Neural cell (in vitro differentiated cells): ENCODE results near the gene SLC28A3. TPM values are rescaled to one million over a fixed set of nuclear protein-coding genes. Genes with fewer than 3 reads are reported as not detected.
"Not testable (repeated sequence)": the region's sequence is repeated elsewhere in the genome, so short reads cannot be mapped to it uniquely, and the experiment has no call there.

Experiments used
- H2AFZ ChIP-seq: fragments of 200-600, 300-800 bp; sonication (generic), shearing (Covaris generic); 2 replicates; pipeline ENCODE4 v1.6.0; 2014; ENCODE audit warnings: low read depth, mild to moderate bottlenecking, antibody characterized with exemption, low read length, moderate library complexity
- H3F3A ChIP-seq: fragments of 200-600 bp; shearing (Covaris generic); 2 replicates; pipeline ENCODE4 v1.6.1; 2016; ENCODE audit warnings: mild to moderate bottlenecking, moderate library complexity, mixed read lengths, antibody characterized with exemption, low read length; ENCODE audit not compliant: insufficient read depth, poor library complexity, severe bottlenecking
- H3K27ac ChIP-seq: fragments of 200-600, 300-800 bp; sonication (generic), shearing (Covaris generic); 2 replicates; pipeline ENCODE4 v1.5.1; 2014; ENCODE audit warnings: mild to moderate bottlenecking, low read length, moderate library complexity
- H3K27me3 ChIP-seq: fragments of 300-800, 200-600 bp; sonication (generic), shearing (Covaris generic); 2 replicates; pipeline ENCODE4 v1.6.0; 2014; ENCODE audit warnings: mild to moderate bottlenecking, low read depth, low read length, moderate library complexity; ENCODE audit not compliant: insufficient read depth
- H3K36me3 ChIP-seq: fragments of 300-800, 200-600 bp; sonication (generic), shearing (Covaris generic); 2 replicates; pipeline ENCODE4 v1.5.1; 2014; ENCODE audit warnings: mild to moderate bottlenecking, antibody characterized with exemption, low read length, moderate library complexity; ENCODE audit not compliant: insufficient read depth
- H3K4me2 ChIP-seq: fragments of 300-800, 200-600 bp; sonication (generic), shearing (Covaris generic); 2 replicates; pipeline ENCODE4 v1.6.0; 2014; ENCODE audit warnings: mild to moderate bottlenecking, low read length
- H3K4me3 ChIP-seq: fragments of 300-800, 200-600 bp; sonication (generic), shearing (Covaris generic); 2 replicates; pipeline ENCODE4 v1.5.1; 2014; ENCODE audit warnings: mild to moderate bottlenecking, low read length, moderate library complexity
- H3K79me2 ChIP-seq: fragments of 200-600 bp; shearing (Covaris generic); replicated peaks from 2 replicates; pipeline ENCODE4 v1.6.0; 2014; ENCODE audit warnings: mild to moderate bottlenecking, low read length, moderate library complexity; ENCODE audit not compliant: insufficient read depth
- H3K9ac ChIP-seq: fragments of 300-800, 200-600 bp; sonication (generic), shearing (Covaris generic); 2 replicates; pipeline ENCODE4 v1.6.1; 2016; ENCODE audit warnings: mild to moderate bottlenecking, low read length, mixed read lengths
- H3K9me2 ChIP-seq: fragments of 200-600 bp; shearing (Covaris generic); 2 replicates; pipeline ENCODE4 v1.6.1; 2016; ENCODE audit warnings: mild to moderate bottlenecking, low read length, mixed read lengths; ENCODE audit not compliant: insufficient read depth
- H3K9me3 ChIP-seq: fragments of 200-600, 300-800 bp; sonication (generic), shearing (Covaris generic); 2 replicates; pipeline ENCODE4 v1.6.1; 2016; ENCODE audit warnings: mild to moderate bottlenecking, mixed run types, low read length, moderate library complexity, mixed read lengths
- H4K20me1 ChIP-seq: fragments of 200-600 bp; shearing (Covaris generic); 2 replicates; pipeline ENCODE4 v1.6.1; 2016; ENCODE audit warnings: mild to moderate bottlenecking, mixed run types; ENCODE audit not compliant: insufficient read depth
- CTCF ChIP-seq: fragments of 450-650 bp; IDR thresholded peaks from 2 replicates; pipeline ENCODE4 v1.5.1; 2014; ENCODE audit warnings: antibody characterized with exemption, mild to moderate bottlenecking, moderate library complexity; ENCODE audit not compliant: poor library complexity, severe bottlenecking
- EP300 ChIP-seq: fragments of 450-650 bp; conservative IDR thresholded peaks from 2 replicates; pipeline ENCODE4 v1.6.1; 2014; ENCODE audit warnings: antibody characterized with exemption, mild to moderate bottlenecking, moderate library complexity; ENCODE audit not compliant: poor library complexity, severe bottlenecking
- EZH2 ChIP-seq: fragments of 200-600, 300-800 bp; shearing (Covaris generic), sonication (generic); IDR thresholded peaks from 2 replicates; pipeline ENCODE4 v1.6.1; 2014; ENCODE audit warnings: antibody characterized with exemption, low read length, borderline replicate concordance, mild to moderate bottlenecking; ENCODE audit not compliant: insufficient read depth, poor library complexity, severe bottlenecking
- MXI1 ChIP-seq: fragments of 450-650 bp; conservative IDR thresholded peaks from 2 replicates; pipeline ENCODE4 v1.6.1; 2014; ENCODE audit warnings: antibody characterized with exemption, mild to moderate bottlenecking; ENCODE audit not compliant: poor library complexity, severe bottlenecking
- POLR2AphosphoS5 ChIP-seq: IDR thresholded peaks from 2 replicates; pipeline ENCODE4 v1.6.1; 2012
- RAD21 ChIP-seq: fragments of 450-650 bp; conservative IDR thresholded peaks from 2 replicates; pipeline ENCODE4 v1.6.1; 2014; ENCODE audit warnings: antibody characterized with exemption, mild to moderate bottlenecking, moderate library complexity
- REST ChIP-seq: IDR thresholded peaks from 2 replicates; pipeline ENCODE4 v1.6.1; 2012; ENCODE audit warnings: borderline replicate concordance
- SMC3 ChIP-seq: fragments of 450-650 bp; conservative IDR thresholded peaks from 2 replicates; pipeline ENCODE4 v1.6.1; 2014; ENCODE audit warnings: antibody characterized with exemption, mild to moderate bottlenecking, moderate library complexity; ENCODE audit not compliant: poor library complexity
- TAF1 ChIP-seq: IDR thresholded peaks from 2 replicates; pipeline ENCODE4 v1.6.1; 2012; ENCODE audit warnings: low read depth
- polyA minus RNA-seq: library from RNA; depleted of rRNA, polyadenylated mRNA; stranded (reverse); fragments of >200 nt; gene quantifications from 2 replicates; pipeline ENCODE4 v1.2.3, GENCODE V29; 2014
- polyA plus RNA-seq: library from polyadenylated mRNA; depleted of rRNA; stranded (reverse); fragments of >200 nt; gene quantifications from 2 replicates; pipeline ENCODE4 v1.2.3, GENCODE V29; 2014

Gene SLC28A3
- not detected in 2 replicates for polyA plus RNA-seq
- not detected in 2 replicates for polyA minus RNA-seq

- Histone ChIP-seq H3K9ac (no peak within 1 kb of the TSS), H3K36me3 (no peaks in the 10 kb centered on the region), H3K9me2 (no peaks in the 10 kb centered on the region), H2AFZ (no peak within 1 kb of the TSS), H3F3A (no peaks in the 10 kb centered on the region), H4K20me1 (no peaks in the 10 kb centered on the region), H3K27ac (no peak within 1 kb of the TSS), H3K9me3 (no peaks in the 10 kb centered on the region), H3K79me2 (no peaks in the 10 kb centered on the region), H3K4me3 (no peak within 1 kb of the TSS), H3K27me3 (no peaks in the 10 kb centered on the region), H3K4me2 (no peak within 1 kb of the TSS)
- TF ChIP-seq CTCF (no peak), POLR2AphosphoS5 (no peak)
Observed at GRCh38 chr9:84340535-84340934, at the start of gene SLC28A3. Gene SLC28A3 (minus strand): TSS chr9:84340758. CDS start chr9:84340633, 125 bp downstream.

GRCh38 chr9:84390254-84390653, 49.7 kb upstream of the SLC28A3 start:
- not testable (repeated sequence) for H3K27me3 ChIP-seq, H3K9ac ChIP-seq, H3K79me2 ChIP-seq, H3K4me2 ChIP-seq, H3K36me3 ChIP-seq, H3F3A ChIP-seq, H4K20me1 ChIP-seq, H3K4me3 ChIP-seq, H3K9me3 ChIP-seq, H3K9me2 ChIP-seq, H3K27ac ChIP-seq, H2AFZ ChIP-seq

GRCh38 chr9:84387821-84388220, 47.3 kb upstream of the SLC28A3 start:
- Histone ChIP-seq H3K4me3 (no peak overlapping the region), H3K9ac (no peak overlapping the region), H4K20me1 (no peaks in the 10 kb centered on the region), H3K36me3 (no peaks in the 10 kb centered on the region), H3K79me2 (no peaks in the 10 kb centered on the region), H3F3A (no peaks in the 10 kb centered on the region), H3K4me2 (no peak overlapping the region), H3K27ac (no peak overlapping the region), H3K9me3 (no peaks in the 10 kb centered on the region), H3K27me3 (no peaks in the 10 kb centered on the region), H3K9me2 (no peaks in the 10 kb centered on the region), H2AFZ (no peak overlapping the region)
- TF ChIP-seq SMC3 = no peak
- TF ChIP-seq EP300 = no peak
- TF ChIP-seq EZH2 = no peak
- TF ChIP-seq REST = no peak
- no peak for TF ChIP-seq POLR2AphosphoS5
- no peak for TF ChIP-seq TAF1
- no peak for TF ChIP-seq CTCF
- TF ChIP-seq MXI1 = no peak
- TF ChIP-seq RAD21 = no peak
